Thoracic aorta (tissue), 2 donors: ENCODE measurements around the gene SLIT3. TPM values are rescaled to one million over a fixed set of nuclear protein-coding genes. Genes with fewer than 3 reads are reported as not detected.

Source experiments
- ATAC-seq: fragments of 150-250 bp; one replicate; pipeline ENCODE4 v1.8.0; 2017; ENCODE audit warnings: low read depth; ENCODE audit not compliant: insufficient number of reproducible peaks, low FRiP score
- DNase-seq: peaks from one replicate; pipeline ENCODE4 v3.0.0-alpha.2; 2020; ENCODE audit warnings: low spot score
- H3K27ac ChIP-seq, 2 donors: fragments of 200-600 bp; sonication (generic); 1 replicate in 1 of 2; 2 replicates in 1 of 2; pipeline ENCODE4 v1.5.1; 2016; ENCODE audit warnings: mild to moderate bottlenecking in 2 of 2, moderate library complexity in 2 of 2
- H3K27me3 ChIP-seq: fragments of 200-600 bp; sonication (generic); replicated peaks from 2 replicates; pipeline ENCODE4 v1.6.0; 2016; ENCODE audit warnings: mild to moderate bottlenecking; ENCODE audit not compliant: insufficient read depth
- H3K36me3 ChIP-seq: fragments of 200-600 bp; sonication (generic); one replicate; pipeline ENCODE4 v1.5.1; 2016
- H3K4me1 ChIP-seq, 2 donors: fragments of 200-600 bp; sonication (generic); 1 replicate in 1 of 2; 2 replicates in 1 of 2; pipeline versions ENCODE4 v1.5.1 to v1.6.0; 2016; ENCODE audit warnings: low read depth in 2 of 2, mild to moderate bottlenecking in 1 of 2; ENCODE audit not compliant: control insufficient read depth in 1 of 2
- H3K4me3 ChIP-seq: fragments of 200-600 bp; sonication (generic); 2 replicates; pipeline ENCODE4 v1.5.1; 2016; ENCODE audit warnings: mild to moderate bottlenecking
- H3K9me3 ChIP-seq: fragments of 200-600 bp; sonication (generic); 2 replicates; pipeline ENCODE4 v1.5.1; 2016
- CTCF ChIP-seq: fragments of 200-600 bp; sonication (generic); IDR thresholded peaks from one replicate; pipeline ENCODE4 v1.5.1; 2019; ENCODE audit warnings: antibody characterized with exemption
- total RNA-seq, 2 donors: library from RNA; depleted of rRNA; stranded (reverse); fragments of >200 nt; gene quantifications; one replicate each; pipeline versions ENCODE4 v1.1.0 to v1.2.3, GENCODE V29; 2016

SLIT3 gene
- total RNA-seq, 2 donors from 2014 or later = 80.1 to 86.9 TPM

GRCh38 chr5:169280696-169281095 is 20.2 kb downstream of the SLIT3 start:
- ATAC-seq = no peak
- Histone ChIP-seq H3K27ac (no peak overlapping the region), H3K4me3 (no peak overlapping the region), H3K4me1 (no peaks in the 10 kb centered on the region), H3K9me3 (no peaks in the 10 kb centered on the region), H3K27me3 (no peaks in the 10 kb centered on the region), H3K36me3 (no peaks in the 10 kb centered on the region)
- TF ChIP-seq CTCF = no peak
- DNase-seq = no peak

DNA sequence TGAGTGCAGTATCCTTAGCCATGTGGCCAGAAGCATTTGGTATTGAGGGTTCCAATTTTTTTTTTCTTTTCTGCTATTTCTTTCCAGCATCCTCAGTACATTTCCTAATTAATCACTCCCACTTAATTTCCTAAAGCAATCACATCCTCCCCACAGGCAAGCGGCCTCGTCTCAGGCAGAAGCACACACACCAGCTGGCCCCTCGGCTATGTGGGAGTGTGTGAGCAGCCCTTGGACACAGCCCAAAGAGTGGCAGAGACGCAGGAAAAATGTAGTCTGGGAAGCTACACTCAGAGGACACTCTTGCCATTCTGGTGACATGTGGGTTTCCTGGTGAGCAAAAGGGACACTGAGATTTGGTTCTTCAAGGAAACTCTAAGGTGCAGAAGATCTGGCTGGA is 20.7 kb downstream of the SLIT3 start:
- Histone ChIP-seq H3K9me3 (no peaks in the 10 kb centered on the region), H3K4me1 (no peaks in the 10 kb centered on the region), H3K4me3 (no peak overlapping the region), H3K36me3 (no peaks in the 10 kb centered on the region), H3K27me3 (no peaks in the 10 kb centered on the region), H3K27ac (no peak overlapping the region)
- no peak for TF ChIP-seq CTCF
- ATAC-seq = no peak
- DNase-seq = no peak

GRCh38 chr5:169279125-169279524 is 21.8 kb downstream of the SLIT3 start:
- Histone ChIP-seq H3K9me3 (no peaks in the 10 kb centered on the region), H3K4me1 (no peaks in the 10 kb centered on the region), H3K36me3 (no peaks in the 10 kb centered on the region), H3K27me3 (no peaks in the 10 kb centered on the region), H3K4me3 (no peak overlapping the region), H3K27ac (no peak overlapping the region)
- TF ChIP-seq CTCF = no peak
- no peak for DNase-seq
- no peak for ATAC-seq

GRCh38 chr5:169273881-169274280 is 27.1 kb downstream of the SLIT3 start:
- Histone ChIP-seq H3K4me1 (no peaks in the 10 kb centered on the region), H3K9me3 (no peaks in the 10 kb centered on the region), H3K4me3 (no peak overlapping the region), H3K36me3 (no peaks in the 10 kb centered on the region), H3K27me3 (no peaks in the 10 kb centered on the region), H3K27ac (no peak overlapping the region)
- DNase-seq (no peak), ATAC-seq (no peak)
- no peak for TF ChIP-seq CTCF

DNA sequence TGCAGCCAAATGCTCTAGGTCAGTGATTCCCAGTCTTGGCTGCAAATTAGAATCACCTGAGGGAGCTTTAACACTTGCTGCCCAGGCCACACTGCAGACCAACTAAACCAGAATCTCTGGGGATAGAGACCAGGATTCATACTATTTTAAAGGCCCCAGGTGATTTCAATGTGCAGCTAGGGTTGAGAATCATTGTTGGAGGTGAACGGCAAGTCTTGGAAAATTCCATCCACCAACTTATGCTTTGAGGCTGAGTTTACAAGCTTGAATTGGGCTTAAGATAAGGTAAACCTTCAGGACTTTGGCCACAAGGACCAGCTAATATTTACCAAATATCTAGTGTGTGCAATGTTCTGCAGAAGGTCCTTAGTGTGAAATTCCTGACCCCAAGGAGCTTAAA is 27.5 kb downstream of the SLIT3 start:
- H3K9me3 ChIP-seq = no peaks in the 10 kb centered on the region
- H3K27ac ChIP-seq = no peak overlapping the region
- H3K27me3 ChIP-seq = no peaks in the 10 kb centered on the region
- ATAC-seq (no peak), DNase-seq (no peak)
- H3K4me3 ChIP-seq = no peak overlapping the region
- H3K36me3 ChIP-seq = no peaks in the 10 kb centered on the region
- TF ChIP-seq CTCF = no peak
- H3K4me1 ChIP-seq = no peaks in the 10 kb centered on the region
